Panc1 (cell line): ENCODE data around the gene MAMLD1. TPM values are rescaled to one million over a fixed set of nuclear protein-coding genes. Genes with fewer than 3 reads are reported as not detected.

Source experiments
- ATAC-seq: fragments of 200-7000 bp; cut with Tn5 transposase; 2 replicates; pipeline ENCODE4 v1.9.1; 2020; ENCODE audit warnings: mild to moderate bottlenecking, moderate library complexity
- BruUV-seq: library from RNA; stranded (reverse); fragments of 400-500 nt; replicated peaks from 2 replicates; lab custom pipeline; 2021; lab: Mats Ljungman, UMichigan
- CTCF ChIA-PET: fragments of 300-600 bp; sonication (Branson Sonifier 250); formaldehyde crosslinking; loops from one replicate; lab custom pipeline; 2022; ENCODE audit warnings: antibody characterized with exemption; lab: Charles Lee
- POLR2A ChIA-PET: fragments of 300-600 bp; sonication (Branson Sonifier 250); formaldehyde crosslinking; loops from one replicate; lab custom pipeline; 2022; ENCODE audit warnings: antibody characterized with exemption; lab: Charles Lee
- DNase-seq: peaks from one replicate; pipeline ENCODE4 v3.0.0-alpha.2; 2010; ENCODE audit warnings: low read depth, low spot score
- H3K27ac ChIP-seq: 2 replicates; pipeline ENCODE4 v1.5.1; 2011; ENCODE audit warnings: mild to moderate bottlenecking, low read length, inconsistent platforms
- H3K27me3 ChIP-seq: fragments of 200-500 bp; sonication (Bioruptor generic); 2 replicates; pipeline ENCODE4 v1.6.0; 2014; ENCODE audit warnings: low read length, inconsistent platforms; ENCODE audit not compliant: control insufficient read depth, insufficient read depth
- H3K36me3 ChIP-seq: fragments of 200-500 bp; sonication (Bioruptor generic); 2 replicates; pipeline ENCODE4 v1.5.1; 2014; ENCODE audit warnings: inconsistent platforms, mild to moderate bottlenecking, low read length, moderate library complexity; ENCODE audit not compliant: control insufficient read depth, insufficient read depth
- H3K4me1 ChIP-seq: 2 replicates; pipeline ENCODE4 v1.5.1; 2011; ENCODE audit warnings: inconsistent platforms, mild to moderate bottlenecking, low read length, moderate library complexity; ENCODE audit not compliant: control insufficient read depth, insufficient read depth
- H3K4me3 ChIP-seq, 2 experiments: 2 replicates each; pipeline ENCODE4 v1.5.1; 2011 to 2012; ENCODE audit warnings: low read depth in 2 of 2, low read length in 2 of 2, mild to moderate bottlenecking in 2 of 2, inconsistent platforms in 1 of 2, moderate library complexity in 1 of 2
- H3K9me3 ChIP-seq: fragments of 200-500 bp; sonication (Bioruptor generic); 2 replicates; pipeline ENCODE4 v1.5.1; 2014; ENCODE audit warnings: low read depth, mild to moderate bottlenecking, inconsistent platforms, low read length, moderate library complexity; ENCODE audit not compliant: control insufficient read depth, insufficient read depth
- CTCF ChIP-seq: fragments of 450-650 bp; IDR thresholded peaks from 2 replicates; pipeline ENCODE4 v1.5.1; 2017; ENCODE audit warnings: mild to moderate bottlenecking
- POLR2AphosphoS5 ChIP-seq: IDR thresholded peaks from 2 replicates; pipeline ENCODE4 v1.6.1; 2012; ENCODE audit warnings: mild to moderate bottlenecking, low read depth, low read length, moderate library complexity
- REST ChIP-seq, 2 experiments: IDR thresholded peaks; 2 replicates each; pipeline ENCODE4 v1.6.1; 2011 to 2012; ENCODE audit warnings: low read depth in 2 of 2, control low read depth in 1 of 2, low read length in 1 of 2, mild to moderate bottlenecking in 1 of 2, moderate library complexity in 1 of 2; ENCODE audit not compliant: insufficient read depth in 1 of 2
- SIN3A ChIP-seq: IDR thresholded peaks from 2 replicates; pipeline ENCODE4 v1.6.1; 2012; ENCODE audit warnings: low read depth, mild to moderate bottlenecking, low read length, moderate library complexity, borderline replicate concordance; ENCODE audit not compliant: insufficient read depth
- TCF7L2 ChIP-seq: IDR thresholded peaks from 2 replicates; pipeline ENCODE4 v1.6.1; 2011; ENCODE audit warnings: mild to moderate bottlenecking, low read depth, low read length, inconsistent platforms
- in situ Hi-C: cut with HindIII; loops from 2 replicates; pipeline ENCODE4 v1.10.0; 2016; ENCODE audit warnings: low sequenced_read_pairs, low pct_unique_long_range_greater_than_20kb
- intact Hi-C: fragments of 100-400 bp; cut with micrococcal nuclease; formaldehyde crosslinking; loops from one replicate; pipeline ENCODE4 v1.10.0; 2022; ENCODE audit not compliant: unreplicated experiment
- total RNA-seq: library from RNA; stranded (reverse); gene quantifications from one replicate; pipeline ENCODE4 v1.2.1, GENCODE V29; 2021; ENCODE audit not compliant: unreplicated experiment

Gene MAMLD1
- total RNA-seq, 1 experiment from 2014 or later, result 2.1 TPM

GRCh38 chrX:150454083-150454482 lies 91.0 kb downstream of the MAMLD1 start:
- in situ Hi-C loops (no loop called here), intact Hi-C loops (no loop called here)
- H3K27me3 ChIP-seq, result no peaks in the 10 kb centered on the region
- ChIA-PET POLR2A (no interaction called here), CTCF (interaction anchor here (1.0 kb wide), 1 partner anchor 229 kb away, joined by 3 read pairs; no protein-coding TSS in a partner anchor)
- H3K27ac ChIP-seq, result no peak overlapping the region
- TF ChIP-seq REST (IDR thresholded peaks at IDR 0.05; ENCODE audit: insufficient read depth in 1 of 2, low read depth in 2 of 2, low read length in 1 of 2) (no peak), TCF7L2 (no peak), SIN3A (no peak)
- BruUV-seq, result no TSS peak
- ATAC-seq, result no peak
- no peaks in the 10 kb centered on the region for H3K36me3 ChIP-seq
- H3K9me3 ChIP-seq, result no peaks in the 10 kb centered on the region
- DNase-seq, result no peak
- H3K4me1 ChIP-seq, result no peaks in the 10 kb centered on the region
- H3K4me3 ChIP-seq, result no peak overlapping the region

GRCh38 chrX:150454508-150455214 lies 91.5 kb downstream of the MAMLD1 start:
- in situ Hi-C loops, result no loop called here
- ChIA-PET POLR2A (no interaction called here), CTCF (no interaction called here)
- H3K27ac ChIP-seq, result no peak overlapping the region
- no peaks in the 10 kb centered on the region for H3K9me3 ChIP-seq
- TF ChIP-seq POLR2AphosphoS5 (no peak), SIN3A (no peak), CTCF (no peak), TCF7L2 (no peak)
- intact Hi-C loops, result no loop called here
- no TSS peak for BruUV-seq
- ATAC-seq (no peak), DNase-seq (no peak)
- no peaks in the 10 kb centered on the region for H3K27me3 ChIP-seq
- H3K36me3 ChIP-seq, result no peaks in the 10 kb centered on the region
- H3K4me3 ChIP-seq, result no peak overlapping the region
- no peaks in the 10 kb centered on the region for H3K4me1 ChIP-seq

GRCh38 chrX:150455215-150455608 lies 92.1 kb downstream of the MAMLD1 start:
- no peaks in the 10 kb centered on the region for H3K9me3 ChIP-seq
- in situ Hi-C loops (no loop called here), intact Hi-C loops (no loop called here)
- no peaks in the 10 kb centered on the region for H3K27me3 ChIP-seq
- BruUV-seq, result no TSS peak
- TF ChIP-seq REST (IDR thresholded peaks at IDR 0.05; ENCODE audit: insufficient read depth in 1 of 2, low read depth in 2 of 2, low read length in 1 of 2), result no peak
- no peak for TF ChIP-seq TCF7L2
- no peak for TF ChIP-seq SIN3A
- H3K27ac ChIP-seq, result no peak overlapping the region
- ATAC-seq (no peak), DNase-seq (no peak)
- ChIA-PET CTCF (no interaction called here), POLR2A (no interaction called here)
- no peaks in the 10 kb centered on the region for H3K4me1 ChIP-seq
- H3K36me3 ChIP-seq, result no peaks in the 10 kb centered on the region
- no peak overlapping the region for H3K4me3 ChIP-seq
